Measurements from ENCODE around the gene DNAJC18.

DNAJC18 gene

DNA sequence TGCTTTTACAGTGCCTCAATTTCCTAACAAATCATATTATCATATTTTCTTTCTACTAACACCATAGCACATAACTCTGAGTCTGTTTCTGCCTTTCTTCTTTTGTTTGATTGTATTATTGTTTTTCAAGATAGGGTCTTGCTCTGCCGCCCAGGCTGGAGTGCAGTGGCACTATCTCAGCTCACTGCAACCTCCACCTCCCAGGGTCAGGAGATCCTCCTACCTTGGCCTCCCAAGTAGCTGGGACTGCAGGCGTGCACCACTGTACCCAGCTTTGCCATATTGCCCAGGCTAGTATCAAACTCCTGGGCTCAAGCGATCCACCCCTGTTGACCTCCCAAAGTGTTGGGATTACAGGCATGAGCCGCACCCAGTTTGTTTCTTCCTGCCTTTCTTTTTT is 78.9 kb downstream of the DNAJC18 start:
- DNase-seq: no peak

All from central memory CD4-positive, alpha-beta T cell (primary cell).